Measurements from ENCODE around the gene CFAP161. TPM values are rescaled to one million over a fixed set of nuclear protein-coding genes. Genes with fewer than 3 reads are reported as not detected.
"Not testable (repeated sequence)": the region's sequence is repeated elsewhere in the genome, so short reads cannot be mapped to it uniquely, and the experiment has no call there.

The CFAP161 gene
- total RNA-seq, 1 experiment from 2014 or later = 1.2 TPM

GRCh38 chr15:81157195-81157938, 23.3 kb downstream of the CFAP161 start:
- DNase-seq (ENCODE audit: low read depth) = no peak

GRCh38 chr15:81157939-81158223, 23.8 kb downstream of the CFAP161 start:
- DNase-seq (ENCODE audit: low read depth) = no peak

- DNase-seq (ENCODE audit: low read depth) = not testable (repeated sequence)
Measured at GRCh38 chr15:81158561-81158960, 24.5 kb downstream of the CFAP161 start.

GRCh38 chr15:81160312-81161159, 26.5 kb downstream of the CFAP161 start:
- peak; percentile 87 for DNase-seq (ENCODE audit: low read depth)

- no peak for DNase-seq (ENCODE audit: low read depth)
Measured at GRCh38 chr15:81161160-81161673, 27.1 kb downstream of the CFAP161 start.

- DNase-seq (ENCODE audit: low read depth) = no peak
Measured at GRCh38 chr15:81161851-81162250, 27.8 kb downstream of the CFAP161 start.

GRCh38 chr15:81163961-81164800, 30.1 kb downstream of the CFAP161 start:
- DNase-seq (ENCODE audit: low read depth) = no peak

- DNase-seq (ENCODE audit: low read depth) = no peak
Measured at GRCh38 chr15:81165535-81165934, 31.5 kb downstream of the CFAP161 start.

GRCh38 chr15:81166636-81167305, 32.7 kb downstream of the CFAP161 start:
- no peak for DNase-seq (ENCODE audit: low read depth)

GRCh38 chr15:81168131-81168526, 34.1 kb downstream of the CFAP161 start:
- DNase-seq (ENCODE audit: low read depth) = no peak

- no peak for DNase-seq (ENCODE audit: low read depth)
Measured at GRCh38 chr15:81168644-81169043, 34.6 kb downstream of the CFAP161 start.

GRCh38 chr15:81170511-81170910, 36.4 kb downstream of the CFAP161 start:
- no peak for DNase-seq (ENCODE audit: low read depth)

GRCh38 chr15:81171286-81171685, 37.2 kb downstream of the CFAP161 start:
- no peak for DNase-seq (ENCODE audit: low read depth)

- DNase-seq (ENCODE audit: low read depth) = no peak
Measured at GRCh38 chr15:81174125-81174791, 40.2 kb downstream of the CFAP161 start.

- DNase-seq (ENCODE audit: low read depth) = no peak
Measured at GRCh38 chr15:81174792-81175327, 40.8 kb downstream of the CFAP161 start.

GRCh38 chr15:81175496-81175895, 41.4 kb downstream of the CFAP161 start:
- DNase-seq (ENCODE audit: low read depth) = no peak

- no peak for DNase-seq (ENCODE audit: low read depth)
Measured at GRCh38 chr15:81176291-81176893, 42.3 kb downstream of the CFAP161 start.

- DNase-seq (ENCODE audit: low read depth) = no peak
Measured at GRCh38 chr15:81178365-81178764, 44.3 kb downstream of the CFAP161 start.

- no peak for DNase-seq (ENCODE audit: low read depth)
Measured at GRCh38 chr15:81181220-81181619, 47.1 kb downstream of the CFAP161 start.

Data from LHCN-M2 (cell line).